Trophoblast cell (in vitro differentiated cells and primary cell): ENCODE results near the gene BTAF1.

Experiments used
- DNase-seq, 2 donors: peaks; one replicate each; pipeline ENCODE4 v3.0.0-alpha.2; 2016
- H2AFZ ChIP-seq: 2 replicates; pipeline ENCODE4 v1.6.1; 2013; ENCODE audit warnings: low read length, moderate library complexity, mild to moderate bottlenecking; ENCODE audit not compliant: insufficient read depth, poor library complexity
- H2AK5ac ChIP-seq: 2 replicates; pipeline ENCODE4 v1.6.1; 2013; ENCODE audit warnings: mild to moderate bottlenecking, low read length
- H2BK120ac ChIP-seq: 2 replicates; pipeline ENCODE4 v1.6.1; 2013; ENCODE audit warnings: low read length, mild to moderate bottlenecking, moderate library complexity; ENCODE audit not compliant: insufficient read depth, poor library complexity
- H2BK12ac ChIP-seq: 2 replicates; pipeline ENCODE4 v1.6.1; 2013; ENCODE audit warnings: mild to moderate bottlenecking, low read length, moderate library complexity
- H2BK5ac ChIP-seq: 2 replicates; pipeline ENCODE4 v1.6.1; 2013; ENCODE audit warnings: low read length, low read depth, moderate library complexity, mild to moderate bottlenecking; ENCODE audit not compliant: poor library complexity
- H3K14ac ChIP-seq: 2 replicates; pipeline ENCODE4 v1.6.1; 2013; ENCODE audit warnings: mild to moderate bottlenecking, low read length
- H3K18ac ChIP-seq: 2 replicates; pipeline ENCODE4 v1.6.1; 2013; ENCODE audit warnings: mild to moderate bottlenecking, low read length
- H3K23ac ChIP-seq: 2 replicates; pipeline ENCODE4 v1.6.1; 2013; ENCODE audit warnings: low read length
- H3K27ac ChIP-seq: 2 replicates; pipeline ENCODE4 v1.5.1; 2013; ENCODE audit warnings: low read depth, mild to moderate bottlenecking, inconsistent platforms, low read length, moderate library complexity
- H3K27me3 ChIP-seq: 2 replicates; pipeline ENCODE4 v1.6.1; 2013; ENCODE audit warnings: inconsistent platforms, mild to moderate bottlenecking, low read length, moderate library complexity; ENCODE audit not compliant: insufficient read depth
- H3K36me3 ChIP-seq, 2 experiments: 1 replicate in 1 of 2; 2 replicates in 1 of 2; pipeline ENCODE4 v1.6.1; 2013; ENCODE audit warnings: low read length in 2 of 2, mild to moderate bottlenecking in 2 of 2, moderate library complexity in 1 of 2; ENCODE audit not compliant: insufficient read depth in 2 of 2, control insufficient read depth in 1 of 2
- H3K4ac ChIP-seq: 2 replicates; pipeline ENCODE4 v1.6.1; 2013; ENCODE audit warnings: low read depth, mild to moderate bottlenecking, low read length, moderate library complexity
- H3K4me1 ChIP-seq, 2 experiments: 1 replicate in 1 of 2; 2 replicates in 1 of 2; pipeline ENCODE4 v1.6.1; 2013; ENCODE audit warnings: low read length in 2 of 2, mild to moderate bottlenecking in 2 of 2, moderate library complexity in 1 of 2; ENCODE audit not compliant: insufficient read depth in 2 of 2, control insufficient read depth in 1 of 2
- H3K4me2 ChIP-seq: 2 replicates; pipeline ENCODE4 v1.6.1; 2013; ENCODE audit warnings: inconsistent platforms, mild to moderate bottlenecking, low read length, moderate library complexity
- H3K4me3 ChIP-seq: 2 replicates; pipeline ENCODE4 v1.5.1; 2013; ENCODE audit warnings: mild to moderate bottlenecking, low read depth, low read length, inconsistent platforms
- H3K79me1 ChIP-seq: one replicate; pipeline ENCODE4 v1.6.1; 2013; ENCODE audit warnings: low read length
- H3K79me2 ChIP-seq: 2 replicates; pipeline ENCODE4 v1.6.1; 2013; ENCODE audit warnings: low read length, mild to moderate bottlenecking; ENCODE audit not compliant: control insufficient read depth, insufficient read depth, poor library complexity
- H3K9ac ChIP-seq: 2 replicates; pipeline ENCODE4 v1.6.1; 2013; ENCODE audit warnings: mild to moderate bottlenecking, low read length
- H3K9me3 ChIP-seq: 2 replicates; pipeline ENCODE4 v1.6.1; 2013; ENCODE audit warnings: low read depth, mild to moderate bottlenecking, control low read depth, inconsistent platforms, low read length; ENCODE audit not compliant: insufficient read depth
- H4K12ac ChIP-seq: 2 replicates; pipeline ENCODE4 v1.6.1; 2013; ENCODE audit warnings: low read depth, mild to moderate bottlenecking, low read length, moderate library complexity
- H4K8ac ChIP-seq: 2 replicates; pipeline ENCODE4 v1.6.1; 2013; ENCODE audit warnings: low read depth, mild to moderate bottlenecking, low read length, moderate library complexity
- H4K91ac ChIP-seq: one replicate; pipeline ENCODE4 v1.6.1; 2013; ENCODE audit warnings: low read depth, mild to moderate bottlenecking, low read length, moderate library complexity
- WGBS: extraction: QIAGEN DNeasy Blood & Tissue Kit; methylation state at CpG from one replicate; pipeline ENCODE4 v1.1.7; 2013; ENCODE audit warnings: missing lambda C conversion rate; ENCODE audit not compliant: insufficient read length, insufficient coverage; ENCODE audit errors: extremely low coverage; 5-methylcytosine and 5-hydroxymethylcytosine counted together

Gene BTAF1

GRCh38 chr10:91910467-91910866 lies 13.1 kb upstream of the BTAF1 start:
- no peak overlapping the region for H3K4ac ChIP-seq
- no peak for DNase-seq
- no peak overlapping the region for H2AK5ac ChIP-seq
- no peak overlapping the region for H3K18ac ChIP-seq
- H4K8ac ChIP-seq: no peak overlapping the region
- no peak overlapping the region for H2AFZ ChIP-seq
- H3K4me3 ChIP-seq: no peak overlapping the region
- peaks cover 1 to 2% of the 10 kb centered on the region in 2 experiments for H3K36me3 ChIP-seq
- peaks cover 5% of the 10 kb centered on the region for H3K79me2 ChIP-seq
- H2BK5ac ChIP-seq: no peak overlapping the region
- H3K14ac ChIP-seq: no peak overlapping the region
- no peak overlapping the region for H4K91ac ChIP-seq
- no peak overlapping the region for H2BK120ac ChIP-seq
- H3K27ac ChIP-seq: no peak overlapping the region
- no peak overlapping the region for H3K23ac ChIP-seq
- peaks cover 6 to 7% of the 10 kb centered on the region in 2 experiments for H3K4me1 ChIP-seq
- H3K27me3 ChIP-seq: no peaks in the 10 kb centered on the region
- no peaks in the 10 kb centered on the region for H3K9me3 ChIP-seq
- H3K4me2 ChIP-seq: no peak overlapping the region
- H4K12ac ChIP-seq: no peak overlapping the region
- peaks cover 7% of the 10 kb centered on the region for H3K79me1 ChIP-seq
- H3K9ac ChIP-seq: no peak overlapping the region
- H2BK12ac ChIP-seq: no peak overlapping the region
- WGBS: no CpG with 5 or more reads among the region's 4 CpGs

- WGBS: no CpG with 5 or more reads among the region's 1 CpG
- H4K8ac ChIP-seq: no peak overlapping the region
These were observed 3.9 kb upstream of the BTAF1 start for GRCh38 chr10:91919651-91920050.

DNA sequence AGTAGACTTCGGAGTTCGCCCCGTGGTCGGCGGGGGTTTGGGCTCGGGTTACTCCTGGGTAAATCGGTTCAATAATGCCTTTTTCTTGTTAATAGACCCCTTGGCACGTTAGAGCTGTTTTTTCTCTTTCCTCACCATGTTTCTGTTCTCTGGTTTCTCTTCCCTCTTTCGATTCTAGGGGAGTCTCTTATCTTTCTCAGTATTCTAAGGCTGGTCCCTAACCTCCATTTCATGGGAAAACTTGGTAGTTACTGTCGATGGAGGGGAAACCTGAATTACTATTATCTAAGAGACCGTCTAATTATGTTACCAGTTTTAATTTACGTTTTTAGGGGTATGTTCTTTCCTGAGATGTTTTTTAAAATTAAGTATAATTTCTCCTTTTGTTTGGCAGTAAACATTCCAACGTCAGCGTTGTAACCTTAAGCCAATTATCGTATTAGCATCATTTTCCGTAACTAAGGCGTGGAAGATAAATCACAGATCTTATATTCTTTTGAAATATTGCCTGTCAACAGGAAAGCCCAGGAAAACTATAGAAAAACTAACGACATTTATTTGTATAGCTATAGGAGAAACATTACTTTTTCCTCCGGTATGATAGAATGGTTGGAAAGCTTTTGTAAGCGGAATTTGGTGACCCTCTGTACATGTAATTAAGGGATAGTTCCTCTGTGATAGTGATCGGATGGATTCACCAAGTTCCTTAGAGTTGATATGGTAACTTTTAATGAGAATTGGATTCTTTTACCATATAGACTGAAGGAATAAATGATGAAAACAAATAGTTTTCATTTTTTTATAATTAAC lies 847 bp downstream of the BTAF1 start:
- peaks cover 2 to 4% of the 10 kb centered on the region in 2 experiments for H3K4me1 ChIP-seq
- peak in 1 of 2 donors; percentile 58 for DNase-seq
- no peak overlapping the region for H2AK5ac ChIP-seq
- peak overlapping the region; percentile 87 for H3K4me2 ChIP-seq
- H3K79me1 ChIP-seq: peaks cover 6% of the 10 kb centered on the region
- no peak overlapping the region for H3K23ac ChIP-seq
- H2BK12ac ChIP-seq: no peak overlapping the region
- H3K79me2 ChIP-seq: peaks cover 3% of the 10 kb centered on the region
- no peak overlapping the region for H2BK5ac ChIP-seq
- H2AFZ ChIP-seq: peak overlapping the region; percentile 92
- H4K12ac ChIP-seq: peak overlapping the region; percentile 82
- no peaks in the 10 kb centered on the region for H3K27me3 ChIP-seq
- H3K14ac ChIP-seq: no peak overlapping the region
- no peak overlapping the region for H3K18ac ChIP-seq
- peaks cover 0 to 3% of the 10 kb centered on the region in 2 experiments for H3K36me3 ChIP-seq
- H3K27ac ChIP-seq: peak overlapping the region; percentile 67
- H3K9me3 ChIP-seq: no peaks in the 10 kb centered on the region
- peak overlapping the region; percentile 97 for H4K8ac ChIP-seq
- peak overlapping the region; percentile 95 for H3K4me3 ChIP-seq
- H2BK120ac ChIP-seq: no peak overlapping the region
- peak overlapping the region; percentile 73 for H3K4ac ChIP-seq
- no CpG with 5 or more reads among the region's 21 CpGs for WGBS
- H4K91ac ChIP-seq: peak overlapping the region; percentile 84
- peak overlapping the region; percentile 90 for H3K9ac ChIP-seq

More at GRCh38 chr10:91919651-91920050, 3.9 kb upstream of the BTAF1 start:
- no peak overlapping the region for H3K4me3 ChIP-seq
- H3K9ac ChIP-seq: no peak overlapping the region
- no peaks in the 10 kb centered on the region for H3K36me3 ChIP-seq
- H2BK12ac ChIP-seq: no peak overlapping the region
- no peak overlapping the region for H2BK120ac ChIP-seq
- H2AFZ ChIP-seq: no peak overlapping the region
- H3K79me1 ChIP-seq: peaks cover 6% of the 10 kb centered on the region
- peaks cover 3% of the 10 kb centered on the region for H3K79me2 ChIP-seq
- no peak overlapping the region for H2AK5ac ChIP-seq
- no peak overlapping the region for H3K4me2 ChIP-seq
- H3K27me3 ChIP-seq: no peaks in the 10 kb centered on the region
- no peak for DNase-seq
- H4K91ac ChIP-seq: no peak overlapping the region
- H3K18ac ChIP-seq: no peak overlapping the region
- H4K12ac ChIP-seq: no peak overlapping the region
- peaks cover 2 to 4% of the 10 kb centered on the region in 2 experiments for H3K4me1 ChIP-seq
- no peak overlapping the region for H3K4ac ChIP-seq
- H3K9me3 ChIP-seq: no peaks in the 10 kb centered on the region
- no peak overlapping the region for H3K23ac ChIP-seq
- H3K14ac ChIP-seq: no peak overlapping the region
- H3K27ac ChIP-seq: no peak overlapping the region
- no peak overlapping the region for H2BK5ac ChIP-seq

- Histone ChIP-seq H3K18ac (no peak overlapping the region), H3K4me3 (no peak overlapping the region), H2AFZ (no peak overlapping the region), H3K79me1 (peaks cover 6% of the 10 kb centered on the region), H3K23ac (no peak overlapping the region), H4K8ac (no peak overlapping the region), H3K9ac (no peak overlapping the region), H3K79me2 (peaks cover 3% of the 10 kb centered on the region), H4K12ac (no peak overlapping the region), H3K4me2 (peak overlapping the region; percentile 9), H2BK12ac (no peak overlapping the region), H3K27me3 (no peaks in the 10 kb centered on the region), H4K91ac (no peak overlapping the region), H2BK5ac (no peak overlapping the region), H2BK120ac (no peak overlapping the region), H3K14ac (no peak overlapping the region), H3K4me1 (peaks cover 2 to 4% of the 10 kb centered on the region in 2 experiments), H3K4ac (no peak overlapping the region), H3K9me3 (no peaks in the 10 kb centered on the region), H3K36me3 (peaks cover 0 to 3% of the 10 kb centered on the region in 2 experiments), H3K27ac (no peak overlapping the region), H2AK5ac (no peak overlapping the region)
- no peak for DNase-seq
- no CpG with 5 or more reads among the region's 2 CpGs for WGBS
These were observed 1.4 kb downstream of the BTAF1 start for GRCh38 chr10:91925022-91925320.
